GM19452 (cell line): ENCODE measurements around the gene TGFBR3.
"Not testable (repeated sequence)": the region's sequence is repeated elsewhere in the genome, so short reads cannot be mapped to it uniquely, and the experiment has no call there.

Experiments used
- ATAC-seq: cut with Tn5 transposase; IDR thresholded peaks from one replicate; pipeline ENCODE4 v1.9.1; 2021; ENCODE audit not compliant: unreplicated experiment

The TGFBR3 gene

GRCh38 chr1:91851130-91852010 lies 34.6 kb downstream of the TGFBR3 start:
- no peak for ATAC-seq

GRCh38 chr1:91850708-91851107 lies 35.2 kb downstream of the TGFBR3 start:
- no peak for ATAC-seq

GRCh38 chr1:91847851-91848250 lies 38.1 kb downstream of the TGFBR3 start:
- ATAC-seq, result no peak

GRCh38 chr1:91846639-91847013 lies 39.3 kb downstream of the TGFBR3 start:
- ATAC-seq, result no peak

- no peak for ATAC-seq
Measured at GRCh38 chr1:91846007-91846638, 39.8 kb downstream of the TGFBR3 start.

- no peak for ATAC-seq
Measured at GRCh38 chr1:91844862-91845528, 41.0 kb downstream of the TGFBR3 start.

- no peak for ATAC-seq
Measured at GRCh38 chr1:91843843-91844242, 42.1 kb downstream of the TGFBR3 start.

GRCh38 chr1:91842563-91842962 lies 43.4 kb downstream of the TGFBR3 start:
- ATAC-seq, result no peak

- ATAC-seq, result no peak
Measured at GRCh38 chr1:91842056-91842455, 43.9 kb downstream of the TGFBR3 start.

- not testable (repeated sequence) for ATAC-seq
Measured at GRCh38 chr1:91840276-91840675, 45.7 kb downstream of the TGFBR3 start.

- no peak for ATAC-seq
Measured at GRCh38 chr1:91836331-91837040, 49.5 kb downstream of the TGFBR3 start.

- no peak for ATAC-seq
Measured at GRCh38 chr1:91835087-91835521, 50.8 kb downstream of the TGFBR3 start.

GRCh38 chr1:91834549-91834948 lies 51.4 kb downstream of the TGFBR3 start:
- not testable (repeated sequence) for ATAC-seq

- no peak for ATAC-seq
Measured at GRCh38 chr1:91833946-91834345, 52.0 kb downstream of the TGFBR3 start.

- ATAC-seq, result no peak
Measured at GRCh38 chr1:91831132-91831930, 54.6 kb downstream of the TGFBR3 start.

- no peak for ATAC-seq
Measured at GRCh38 chr1:91830242-91831131, 55.5 kb downstream of the TGFBR3 start.

- ATAC-seq, result no peak
Measured at GRCh38 chr1:91829293-91830153, 56.4 kb downstream of the TGFBR3 start.

- ATAC-seq, result no peak
Measured at GRCh38 chr1:91828583-91829281, 57.2 kb downstream of the TGFBR3 start.
